SK-N-SH treated with all-trans-retinoic acid at 6 μM for 48 hours (cell line): ENCODE data around the gene KLHL14.

Experiments used
- ATAC-seq: fragments of 200-7000 bp; cut with Tn5 transposase; 3 replicates; pipeline ENCODE4 v1.9.1; 2020; ENCODE audit warnings: mild to moderate bottlenecking, moderate library complexity
- ARNTL ChIP-seq: fragments of 450-650 bp; formaldehyde crosslinking; IDR thresholded peaks from 2 replicates; pipeline ENCODE4 v1.5.0; 2020; ENCODE audit warnings: low read depth, mild to moderate bottlenecking, moderate library complexity, borderline replicate concordance
- BACH2 ChIP-seq: fragments of 250-450 bp; sonication (Bioruptor Pico); IDR thresholded peaks from 2 replicates; pipeline ENCODE4 v1.9.0; 2021; ENCODE audit warnings: mild to moderate bottlenecking, borderline replicate concordance
- CSDC2 ChIP-seq: fragments of 250-450 bp; sonication (Bioruptor Pico); IDR thresholded peaks from 2 replicates; pipeline ENCODE4 v1.5.0; 2020; ENCODE audit warnings: mild to moderate bottlenecking, moderate library complexity
- GLIS3 ChIP-seq: fragments of 250-450 bp; sonication (Bioruptor Pico); IDR thresholded peaks from 2 replicates; pipeline ENCODE4 v1.5.0; 2020; ENCODE audit warnings: mild to moderate bottlenecking, moderate library complexity
- ISL1 ChIP-seq: fragments of 250-450 bp; sonication (Bioruptor Pico); IDR thresholded peaks from 2 replicates; pipeline ENCODE4 v2.1.2; 2022; ENCODE audit warnings: mild to moderate bottlenecking, moderate library complexity
- RARB ChIP-seq: fragments of 250-450 bp; sonication (Bioruptor Pico); IDR thresholded peaks from 2 replicates; pipeline ENCODE4 v1.8.0; 2021; ENCODE audit warnings: mild to moderate bottlenecking, moderate library complexity
- SNAI2 ChIP-seq: fragments of 250-450 bp; sonication (Bioruptor Pico); IDR thresholded peaks from 2 replicates; pipeline ENCODE4 v1.5.0; 2020; ENCODE audit warnings: mild to moderate bottlenecking, moderate library complexity
- TOX ChIP-seq: fragments of 250-450 bp; sonication (Bioruptor Pico); IDR thresholded peaks from 2 replicates; pipeline ENCODE4 v1.8.0; 2021; ENCODE audit warnings: mild to moderate bottlenecking, moderate library complexity, borderline replicate concordance
- ZFP3 ChIP-seq: fragments of 250-450 bp; sonication (Bioruptor Pico); IDR thresholded peaks from 2 replicates; pipeline ENCODE4 v1.5.0; 2020; ENCODE audit warnings: mild to moderate bottlenecking, moderate library complexity
- ZFP30 ChIP-seq: fragments of 450-650 bp; formaldehyde crosslinking; IDR thresholded peaks from 2 replicates; pipeline ENCODE4 v1.5.0; 2022; ENCODE audit warnings: mild to moderate bottlenecking, moderate library complexity
- ZNF70 ChIP-seq: fragments of 450-650 bp; formaldehyde crosslinking; IDR thresholded peaks from 2 replicates; pipeline ENCODE4 v1.5.0; 2020; ENCODE audit warnings: mild to moderate bottlenecking, moderate library complexity
- ZNF8 ChIP-seq: fragments of 450-650 bp; formaldehyde crosslinking; IDR thresholded peaks from 2 replicates; pipeline ENCODE4 v1.5.0; 2020; ENCODE audit warnings: mild to moderate bottlenecking, moderate library complexity
- TF ChIP-seq, protein P1 (sequence below): fragments of 250-450 bp; sonication (Bioruptor Pico); IDR thresholded peaks from 2 replicates; pipeline ENCODE4 v1.5.1; 2021; ENCODE audit warnings: mild to moderate bottlenecking, moderate library complexity
- TF ChIP-seq, protein P2 (sequence below): fragments of 250-450 bp; sonication (Bioruptor Pico); IDR thresholded peaks from 2 replicates; pipeline ENCODE4 v1.8.0; 2021; ENCODE audit warnings: low read depth, mild to moderate bottlenecking, moderate library complexity, borderline replicate concordance
- TF ChIP-seq, protein P3 (sequence below): fragments of 250-450 bp; sonication (Bioruptor Pico); IDR thresholded peaks from 2 replicates; pipeline ENCODE4 v1.8.0; 2020; ENCODE audit warnings: mild to moderate bottlenecking, moderate library complexity, borderline replicate concordance
- TF ChIP-seq, protein P4 (sequence below): fragments of 250-450 bp; sonication (Bioruptor Pico); IDR thresholded peaks from 2 replicates; pipeline ENCODE4 v1.5.0; 2020; ENCODE audit warnings: mild to moderate bottlenecking, moderate library complexity

KLHL14 gene

DNA sequence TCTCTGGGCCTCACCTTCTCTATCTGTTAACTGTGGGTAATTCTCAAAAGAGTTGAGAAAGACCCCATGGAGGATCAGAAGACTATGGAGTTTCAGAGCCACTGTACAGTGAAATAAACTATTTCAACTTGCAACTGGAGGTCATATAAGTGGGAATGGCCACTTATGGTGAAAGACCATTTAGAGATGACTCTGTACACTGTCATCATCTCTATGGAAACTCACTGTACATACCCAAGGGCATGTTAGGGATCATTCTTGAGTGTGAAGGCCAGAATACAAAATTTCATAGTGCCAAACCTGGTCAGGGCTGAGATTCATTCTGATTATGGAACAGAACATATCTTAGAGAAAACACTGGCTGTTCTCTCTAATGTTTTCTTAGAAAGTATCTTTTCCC is 149.3 kb downstream of the KLHL14 start:
- ATAC-seq = no peak
- TF ChIP-seq CSDC2 (CRISPR knock-in tag) (no peak), ARNTL (CRISPR knock-in tag) (no peak), RARB (CRISPR knock-in tag) (no peak), ZFP30 (CRISPR knock-in tag) (no peak), ISL1 (CRISPR knock-in tag) (no peak), BACH2 (CRISPR knock-in tag) (no peak), ZFP3 (CRISPR knock-in tag) (no peak), SNAI2 (CRISPR knock-in tag) (no peak), TOX (CRISPR knock-in tag) (no peak), GLIS3 (CRISPR knock-in tag) (no peak), ZNF8 (CRISPR knock-in tag) (no peak), ZNF70 (CRISPR knock-in tag) (no peak)
- TF ChIP-seq, protein P1, sequence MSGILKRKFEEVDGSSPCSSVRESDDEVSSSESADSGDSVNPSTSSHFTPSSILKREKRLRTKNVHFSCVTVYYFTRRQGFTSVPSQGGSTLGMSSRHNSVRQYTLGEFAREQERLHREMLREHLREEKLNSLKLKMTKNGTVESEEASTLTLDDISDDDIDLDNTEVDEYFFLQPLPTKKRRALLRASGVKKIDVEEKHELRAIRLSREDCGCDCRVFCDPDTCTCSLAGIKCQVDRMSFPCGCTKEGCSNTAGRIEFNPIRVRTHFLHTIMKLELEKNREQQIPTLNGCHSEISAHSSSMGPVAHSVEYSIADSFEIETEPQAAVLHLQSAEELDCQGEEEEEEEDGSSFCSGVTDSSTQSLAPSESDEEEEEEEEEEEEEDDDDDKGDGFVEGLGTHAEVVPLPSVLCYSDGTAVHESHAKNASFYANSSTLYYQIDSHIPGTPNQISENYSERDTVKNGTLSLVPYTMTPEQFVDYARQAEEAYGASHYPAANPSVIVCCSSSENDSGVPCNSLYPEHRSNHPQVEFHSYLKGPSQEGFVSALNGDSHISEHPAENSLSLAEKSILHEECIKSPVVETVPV (CRISPR knock-in tag) = no peak
- TF ChIP-seq, protein P2, sequence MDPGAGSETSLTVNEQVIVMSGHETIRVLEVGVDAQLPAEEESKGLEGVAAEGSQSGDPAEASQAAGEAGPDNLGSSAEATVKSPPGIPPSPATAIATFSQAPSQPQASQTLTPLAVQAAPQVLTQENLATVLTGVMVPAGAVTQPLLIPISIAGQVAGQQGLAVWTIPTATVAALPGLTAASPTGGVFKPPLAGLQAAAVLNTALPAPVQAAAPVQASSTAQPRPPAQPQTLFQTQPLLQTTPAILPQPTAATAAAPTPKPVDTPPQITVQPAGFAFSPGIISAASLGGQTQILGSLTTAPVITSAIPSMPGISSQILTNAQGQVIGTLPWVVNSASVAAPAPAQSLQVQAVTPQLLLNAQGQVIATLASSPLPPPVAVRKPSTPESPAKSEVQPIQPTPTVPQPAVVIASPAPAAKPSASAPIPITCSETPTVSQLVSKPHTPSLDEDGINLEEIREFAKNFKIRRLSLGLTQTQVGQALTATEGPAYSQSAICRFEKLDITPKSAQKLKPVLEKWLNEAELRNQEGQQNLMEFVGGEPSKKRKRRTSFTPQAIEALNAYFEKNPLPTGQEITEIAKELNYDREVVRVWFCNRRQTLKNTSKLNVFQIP (CRISPR knock-in tag) = no peak
- TF ChIP-seq, protein P3, sequence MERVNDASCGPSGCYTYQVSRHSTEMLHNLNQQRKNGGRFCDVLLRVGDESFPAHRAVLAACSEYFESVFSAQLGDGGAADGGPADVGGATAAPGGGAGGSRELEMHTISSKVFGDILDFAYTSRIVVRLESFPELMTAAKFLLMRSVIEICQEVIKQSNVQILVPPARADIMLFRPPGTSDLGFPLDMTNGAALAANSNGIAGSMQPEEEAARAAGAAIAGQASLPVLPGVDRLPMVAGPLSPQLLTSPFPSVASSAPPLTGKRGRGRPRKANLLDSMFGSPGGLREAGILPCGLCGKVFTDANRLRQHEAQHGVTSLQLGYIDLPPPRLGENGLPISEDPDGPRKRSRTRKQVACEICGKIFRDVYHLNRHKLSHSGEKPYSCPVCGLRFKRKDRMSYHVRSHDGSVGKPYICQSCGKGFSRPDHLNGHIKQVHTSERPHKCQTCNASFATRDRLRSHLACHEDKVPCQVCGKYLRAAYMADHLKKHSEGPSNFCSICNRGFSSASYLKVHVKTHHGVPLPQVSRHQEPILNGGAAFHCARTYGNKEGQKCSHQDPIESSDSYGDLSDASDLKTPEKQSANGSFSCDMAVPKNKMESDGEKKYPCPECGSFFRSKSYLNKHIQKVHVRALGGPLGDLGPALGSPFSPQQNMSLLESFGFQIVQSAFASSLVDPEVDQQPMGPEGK (CRISPR knock-in tag) = no peak
- TF ChIP-seq, protein P4, sequence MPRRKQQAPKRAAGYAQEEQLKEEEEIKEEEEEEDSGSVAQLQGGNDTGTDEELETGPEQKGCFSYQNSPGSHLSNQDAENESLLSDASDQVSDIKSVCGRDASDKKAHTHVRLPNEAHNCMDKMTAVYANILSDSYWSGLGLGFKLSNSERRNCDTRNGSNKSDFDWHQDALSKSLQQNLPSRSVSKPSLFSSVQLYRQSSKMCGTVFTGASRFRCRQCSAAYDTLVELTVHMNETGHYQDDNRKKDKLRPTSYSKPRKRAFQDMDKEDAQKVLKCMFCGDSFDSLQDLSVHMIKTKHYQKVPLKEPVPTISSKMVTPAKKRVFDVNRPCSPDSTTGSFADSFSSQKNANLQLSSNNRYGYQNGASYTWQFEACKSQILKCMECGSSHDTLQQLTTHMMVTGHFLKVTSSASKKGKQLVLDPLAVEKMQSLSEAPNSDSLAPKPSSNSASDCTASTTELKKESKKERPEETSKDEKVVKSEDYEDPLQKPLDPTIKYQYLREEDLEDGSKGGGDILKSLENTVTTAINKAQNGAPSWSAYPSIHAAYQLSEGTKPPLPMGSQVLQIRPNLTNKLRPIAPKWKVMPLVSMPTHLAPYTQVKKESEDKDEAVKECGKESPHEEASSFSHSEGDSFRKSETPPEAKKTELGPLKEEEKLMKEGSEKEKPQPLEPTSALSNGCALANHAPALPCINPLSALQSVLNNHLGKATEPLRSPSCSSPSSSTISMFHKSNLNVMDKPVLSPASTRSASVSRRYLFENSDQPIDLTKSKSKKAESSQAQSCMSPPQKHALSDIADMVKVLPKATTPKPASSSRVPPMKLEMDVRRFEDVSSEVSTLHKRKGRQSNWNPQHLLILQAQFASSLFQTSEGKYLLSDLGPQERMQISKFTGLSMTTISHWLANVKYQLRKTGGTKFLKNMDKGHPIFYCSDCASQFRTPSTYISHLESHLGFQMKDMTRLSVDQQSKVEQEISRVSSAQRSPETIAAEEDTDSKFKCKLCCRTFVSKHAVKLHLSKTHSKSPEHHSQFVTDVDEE (CRISPR knock-in tag) = no peak
